Central memory CD4-positive, alpha-beta T cell (primary cell): ENCODE data around the gene PRG3.
A peak's percentile ranks its signal among the peaks of the same experiment; 100 is the strongest.

Experiments
- DNase-seq: peaks from one replicate; pipeline ENCODE4 v3.0.0; 2022

Gene PRG3

DNA sequence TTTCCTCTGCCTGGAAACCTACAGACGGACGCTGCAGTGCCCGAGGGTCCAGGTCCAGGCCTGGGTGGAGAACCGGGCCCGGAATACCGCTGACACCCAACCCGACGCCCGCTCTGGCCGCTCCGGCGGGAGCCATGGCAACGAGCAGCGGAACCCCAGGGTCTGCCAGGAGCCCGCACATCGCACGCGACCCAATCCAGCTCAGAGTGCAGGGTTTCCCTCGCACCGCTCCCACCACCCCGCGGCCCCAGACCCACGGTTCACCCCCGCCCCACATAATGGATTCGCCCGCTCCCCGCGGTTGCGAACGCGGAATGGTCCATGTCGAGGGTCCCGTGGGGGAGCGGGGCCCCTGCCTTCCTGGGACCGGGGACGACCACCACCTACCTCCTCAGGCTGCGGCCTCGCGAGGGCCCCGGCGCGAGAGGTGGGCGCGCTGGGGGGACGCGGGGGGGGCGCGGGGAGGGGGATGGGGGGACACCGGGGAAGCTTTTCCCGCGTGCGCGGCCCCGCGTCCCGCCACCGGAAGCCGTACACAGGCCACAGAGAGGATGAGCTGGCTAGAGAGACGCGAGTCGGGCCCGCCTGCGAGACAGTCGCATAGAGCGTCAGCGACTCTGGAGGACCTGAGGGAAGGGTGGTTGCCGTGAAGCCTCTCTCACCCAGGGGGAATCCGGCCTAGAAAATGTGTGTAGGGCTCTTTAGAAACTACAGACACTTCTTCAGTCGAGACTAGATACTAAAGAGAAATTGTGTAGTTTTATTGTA, 45.4 kb downstream of the PRG3 start, which contains the start of gene SSRP1:
Gene SSRP1 (minus strand): TSS at position 550 of the 768 bp plus-strand sequence. CDS start 771 bp downstream, outside the sequence.
- DNase-seq = peak; percentile 84

DNA sequence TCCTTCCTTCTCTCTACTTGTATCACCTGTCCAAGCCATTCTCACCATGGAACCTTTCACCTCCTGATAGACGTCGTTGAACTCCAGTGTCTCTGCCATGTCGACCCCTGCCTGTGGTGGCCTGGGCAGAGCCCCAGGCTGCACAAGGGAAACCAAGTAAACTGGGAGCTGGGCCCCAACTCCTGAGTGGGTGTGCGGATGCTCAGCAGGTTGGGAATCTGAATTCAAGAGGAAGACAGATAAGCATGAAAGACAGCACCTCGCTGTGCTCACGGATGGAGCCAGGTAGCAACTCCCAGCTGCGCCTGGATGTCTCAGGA, 46.0 kb downstream of the PRG3 start:
- no peak for DNase-seq

- DNase-seq = no peak
These were observed 48.1 kb downstream of the PRG3 start for GRCh38 chr11:57332694-57333440.

DNA sequence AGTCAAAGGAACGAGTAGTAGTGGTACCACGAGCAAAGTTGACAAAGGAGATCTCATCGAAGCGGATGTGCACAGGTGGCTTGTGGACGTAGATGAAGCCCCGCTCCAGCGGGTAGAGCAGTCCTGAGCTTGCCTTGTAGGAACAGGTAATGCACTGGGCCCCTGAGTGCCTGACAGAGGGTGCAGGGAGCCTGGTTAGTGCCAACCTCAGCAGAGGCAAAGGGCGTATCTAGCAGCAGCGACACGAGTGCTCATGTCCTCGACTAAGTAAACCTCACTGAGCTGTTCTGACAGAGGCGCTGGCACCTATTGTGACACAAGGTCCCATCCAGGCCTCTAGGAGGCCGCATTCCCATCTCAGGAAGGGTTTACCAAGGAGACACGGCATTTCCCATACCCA, 49.2 kb downstream of the PRG3 start:
- no peak for DNase-seq

GRCh38 chr11:57330029-57330428, 50.9 kb downstream of the PRG3 start:
- DNase-seq = no peak

DNA sequence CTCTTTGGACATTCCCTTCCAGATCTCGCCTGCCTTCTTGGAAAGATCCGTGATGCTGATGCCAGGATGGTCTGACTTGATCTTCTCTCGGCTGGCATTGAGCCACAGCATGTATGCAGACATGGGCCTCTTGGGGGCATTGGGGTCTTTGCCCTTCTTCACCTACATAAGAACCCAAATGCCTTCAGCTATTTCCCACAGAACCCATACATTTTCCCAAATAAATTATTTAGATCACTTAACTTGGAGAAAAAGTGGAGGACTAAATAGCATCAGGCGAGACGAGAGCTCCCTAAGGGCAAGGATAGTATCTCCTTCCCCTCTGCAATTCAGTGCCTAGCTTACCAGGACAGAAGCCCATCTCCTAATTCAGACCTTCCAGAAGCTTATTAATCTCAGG, 53.2 kb downstream of the PRG3 start:
- DNase-seq = no peak
